CD4-positive, CD25-positive, alpha-beta regulatory T cell (primary cell): ENCODE results near the gene SHROOM3. TPM values are rescaled to one million over a fixed set of nuclear protein-coding genes. Genes with fewer than 3 reads are reported as not detected.

Experiments
- ATAC-seq, 2 donors: fragments of 150-1000 bp; cut with Tn5 transposase; one replicate each; pipeline ENCODE4 v1.10.0; 2021; ENCODE audit warnings: low read depth in 2 of 2, moderate number of reproducible peaks in 2 of 2, moderate library complexity in 1 of 2
- DNase-seq, 3 donors: peaks; one replicate each; pipeline versions ENCODE4 v3.0.0 to v3.0.0-alpha.2; 2012 to 2022; ENCODE audit warnings: mixed read lengths in 1 of 3
- H3K27ac ChIP-seq: one replicate; pipeline ENCODE4 v1.7.0; 2013; ENCODE audit warnings: mild to moderate bottlenecking, low read length; ENCODE audit not compliant: insufficient read depth, poor library complexity, severe bottlenecking
- H3K27me3 ChIP-seq: one replicate; pipeline ENCODE4 v1.7.0; 2013; ENCODE audit warnings: low read length; ENCODE audit not compliant: control insufficient read depth, insufficient read depth
- H3K36me3 ChIP-seq: one replicate; pipeline ENCODE4 v1.7.0; 2013; ENCODE audit warnings: mild to moderate bottlenecking, low read length, moderate library complexity; ENCODE audit not compliant: control insufficient read depth, insufficient read depth
- H3K4me1 ChIP-seq: 2 replicates; pipeline ENCODE4 v1.7.0; 2013; ENCODE audit warnings: mild to moderate bottlenecking, low read length; ENCODE audit not compliant: insufficient read depth, control insufficient read depth, poor library complexity, severe bottlenecking
- H3K4me3 ChIP-seq: one replicate; pipeline ENCODE4 v1.7.0; 2013; ENCODE audit warnings: low read depth, mild to moderate bottlenecking, low read length, moderate library complexity
- H3K9me3 ChIP-seq, 2 experiments: 1 replicate in 1 of 2; 2 replicates in 1 of 2; pipeline ENCODE4 v1.7.0; 2013; ENCODE audit warnings: low read length in 2 of 2, mild to moderate bottlenecking in 1 of 2, moderate library complexity in 1 of 2; ENCODE audit not compliant: control insufficient read depth in 2 of 2
- H3K27ac Mint-ChIP-seq, 3 donors: one replicate each; pipeline ENCODE4 v1.8.0; 2020 to 2022; ENCODE audit warnings: mild to moderate bottlenecking in 3 of 3, mixed read lengths in 3 of 3, moderate library complexity in 2 of 3
- H3K27me3 Mint-ChIP-seq: one replicate; pipeline ENCODE4 v1.8.0; 2022; ENCODE audit warnings: mild to moderate bottlenecking, mixed read lengths
- H3K36me3 Mint-ChIP-seq: one replicate; pipeline ENCODE4 v1.8.0; 2020; ENCODE audit warnings: mixed read lengths
- H3K4me1 Mint-ChIP-seq, 4 donors: one replicate each; pipeline ENCODE4 v1.8.0; 2020 to 2022; ENCODE audit warnings: mixed read lengths in 4 of 4, mild to moderate bottlenecking in 1 of 4
- H3K4me3 Mint-ChIP-seq, 4 donors: one replicate each; pipeline ENCODE4 v1.8.0; 2020 to 2022; ENCODE audit warnings: mild to moderate bottlenecking in 4 of 4, mixed read lengths in 4 of 4, moderate library complexity in 3 of 4
- H3K9me3 Mint-ChIP-seq, 7 donors: one replicate each; pipeline ENCODE4 v1.8.0; 2020 to 2022; ENCODE audit warnings: mixed read lengths in 7 of 7, mild to moderate bottlenecking in 3 of 7, moderate library complexity in 2 of 7
- polyA plus RNA-seq, 4 donors: library from polyadenylated mRNA; unstranded; fragments of 300-500 nt; fragmentation: Illumina TruSeq; gene quantifications; one replicate each; pipeline ENCODE4 v1.2.3, GENCODE V29; 2021
- total RNA-seq: library from RNA; stranded (reverse); gene quantifications from one replicate; pipeline ENCODE4 v1.2.3, GENCODE V29; 2022

Gene SHROOM3
- total and polyA plus RNA-seq, 5 donors from 2014 or later: not detected

DNA sequence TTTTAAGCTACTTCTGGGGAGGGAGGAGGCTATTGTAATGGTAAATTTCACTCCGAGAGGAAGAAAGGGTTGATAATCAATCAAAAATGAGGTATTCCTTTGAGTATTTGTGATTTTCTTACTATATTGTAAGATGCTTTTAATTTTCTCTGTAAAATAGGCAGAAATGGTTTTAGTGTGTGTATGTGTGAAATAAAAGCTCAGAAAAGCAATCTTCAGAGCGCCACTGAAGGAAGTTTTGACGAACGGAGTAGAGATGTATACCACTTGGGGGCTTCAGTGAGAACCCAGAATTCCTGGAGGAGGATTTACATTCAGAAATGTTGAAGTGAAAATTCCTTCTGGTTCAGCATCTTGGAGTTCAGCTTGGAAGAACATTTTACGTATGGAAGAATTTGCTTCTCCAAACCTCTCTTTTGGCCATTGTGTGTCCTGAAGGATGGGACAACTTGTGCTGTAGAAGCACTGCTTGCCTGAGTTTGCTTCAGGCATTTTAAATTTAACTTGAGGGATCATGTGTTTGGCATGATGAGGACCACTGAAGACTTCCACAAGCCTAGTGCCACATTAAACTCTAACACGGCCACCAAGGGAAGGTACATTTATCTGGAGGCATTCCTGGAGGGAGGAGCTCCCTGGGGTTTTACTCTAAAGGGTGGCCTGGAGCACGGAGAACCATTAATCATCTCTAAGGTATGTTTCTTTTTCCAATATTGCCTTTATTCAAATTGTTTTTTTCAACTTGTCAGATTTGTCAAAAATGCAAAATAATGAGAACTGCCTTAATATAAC, 695 bp downstream of the SHROOM3 start:
- H3K36me3 Mint-ChIP-seq: no peaks in the 10 kb centered on the region
- peaks cover 23% of the 10 kb centered on the region for H3K27me3 ChIP-seq
- H3K27me3 Mint-ChIP-seq: peaks cover 41% of the 10 kb centered on the region
- no peaks in the 10 kb centered on the region for H3K9me3 Mint-ChIP-seq
- no peaks in the 10 kb centered on the region for H3K9me3 ChIP-seq
- H3K36me3 ChIP-seq: no peaks in the 10 kb centered on the region
- H3K27ac ChIP-seq: no peak overlapping the region
- H3K4me1 ChIP-seq: no peaks in the 10 kb centered on the region
- H3K4me3 Mint-ChIP-seq: no peak overlapping the region
- DNase-seq (no peak), ATAC-seq (no peak)
- no peak overlapping the region for H3K27ac Mint-ChIP-seq
- no peak overlapping the region for H3K4me3 ChIP-seq
- H3K4me1 Mint-ChIP-seq: no peaks in the 10 kb centered on the region

DNA sequence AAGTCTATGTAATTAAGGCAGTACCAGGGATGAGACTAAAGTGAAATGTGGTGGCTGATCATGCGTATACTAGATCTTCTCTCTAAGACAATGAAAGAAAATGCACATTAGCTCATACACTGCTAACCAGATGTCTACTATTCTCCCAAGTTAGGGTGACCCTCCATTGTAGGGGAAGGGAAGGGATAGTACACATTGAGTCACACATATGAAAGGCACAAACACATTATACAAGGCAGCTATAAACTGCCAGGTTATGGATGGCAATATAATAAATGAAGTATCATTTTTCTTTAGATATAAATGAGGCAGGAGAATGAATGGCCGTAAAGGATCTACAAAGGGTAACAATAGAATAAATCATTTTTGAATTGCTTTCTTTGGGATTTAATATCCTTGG, 4.5 kb downstream of the SHROOM3 start:
- Mint-ChIP-seq H3K27ac (no peak overlapping the region), H3K9me3 (peaks cover 0 to 2% (median 0%) of the 10 kb centered on the region in 7 donors), H3K4me1 (no peaks in the 10 kb centered on the region), H3K27me3 (peaks cover 23% of the 10 kb centered on the region), H3K4me3 (no peak overlapping the region), H3K36me3 (no peaks in the 10 kb centered on the region)
- ATAC-seq (no peak), DNase-seq (no peak)
- no peaks in the 10 kb centered on the region for H3K36me3 ChIP-seq
- no peaks in the 10 kb centered on the region for H3K9me3 ChIP-seq
- no peak overlapping the region for H3K4me3 ChIP-seq
- H3K27ac ChIP-seq: no peak overlapping the region
- no peaks in the 10 kb centered on the region for H3K4me1 ChIP-seq
- H3K27me3 ChIP-seq: peaks cover 16% of the 10 kb centered on the region

GRCh38 chr4:76441881-76442280, 6.9 kb downstream of the SHROOM3 start:
- ATAC-seq (no peak), DNase-seq (no peak)
- Mint-ChIP-seq H3K9me3 (peaks cover 0 to 2% (median 0%) of the 10 kb centered on the region in 7 donors), H3K4me1 (no peaks in the 10 kb centered on the region), H3K27ac (no peak overlapping the region), H3K27me3 (peaks cover 11% of the 10 kb centered on the region), H3K4me3 (no peak overlapping the region), H3K36me3 (no peaks in the 10 kb centered on the region)
- H3K9me3 ChIP-seq: no peaks in the 10 kb centered on the region
- no peaks in the 10 kb centered on the region for H3K4me1 ChIP-seq
- no peaks in the 10 kb centered on the region for H3K36me3 ChIP-seq
- H3K4me3 ChIP-seq: no peak overlapping the region
- no peak overlapping the region for H3K27ac ChIP-seq
- H3K27me3 ChIP-seq: peaks cover 9% of the 10 kb centered on the region

DNA sequence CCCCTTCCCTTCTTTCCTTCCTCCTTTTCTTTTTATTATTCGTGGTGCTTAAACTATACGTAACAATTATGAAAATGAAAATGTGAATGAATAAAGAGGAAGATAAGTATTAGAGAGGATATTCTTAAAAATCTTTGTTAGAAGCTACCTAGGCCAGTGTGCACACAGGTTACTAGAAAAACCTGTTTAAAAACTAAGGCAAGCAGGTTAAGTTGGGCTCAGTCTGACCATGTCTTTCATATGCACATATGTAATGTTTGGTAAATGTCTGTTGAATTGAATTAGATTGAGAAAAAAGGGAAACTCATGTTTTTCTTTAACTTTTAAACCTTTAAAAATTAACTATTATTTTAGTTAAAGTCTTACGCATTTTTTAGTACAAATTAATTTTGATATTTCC, 7.8 kb downstream of the SHROOM3 start:
- peaks cover 5% of the 10 kb centered on the region for H3K27me3 ChIP-seq
- no peak overlapping the region for H3K4me3 ChIP-seq
- H3K9me3 ChIP-seq: no peaks in the 10 kb centered on the region
- no peak for DNase-seq
- peaks cover 11% of the 10 kb centered on the region for H3K27me3 Mint-ChIP-seq
- H3K27ac Mint-ChIP-seq: no peak overlapping the region
- no peak for ATAC-seq
- H3K4me1 Mint-ChIP-seq: no peaks in the 10 kb centered on the region
- H3K36me3 ChIP-seq: no peaks in the 10 kb centered on the region
- H3K27ac ChIP-seq: no peak overlapping the region
- no peaks in the 10 kb centered on the region for H3K36me3 Mint-ChIP-seq
- H3K4me1 ChIP-seq: no peaks in the 10 kb centered on the region
- H3K9me3 Mint-ChIP-seq: peaks cover 0 to 2% (median 0%) of the 10 kb centered on the region in 7 donors
- no peak overlapping the region for H3K4me3 Mint-ChIP-seq

DNA sequence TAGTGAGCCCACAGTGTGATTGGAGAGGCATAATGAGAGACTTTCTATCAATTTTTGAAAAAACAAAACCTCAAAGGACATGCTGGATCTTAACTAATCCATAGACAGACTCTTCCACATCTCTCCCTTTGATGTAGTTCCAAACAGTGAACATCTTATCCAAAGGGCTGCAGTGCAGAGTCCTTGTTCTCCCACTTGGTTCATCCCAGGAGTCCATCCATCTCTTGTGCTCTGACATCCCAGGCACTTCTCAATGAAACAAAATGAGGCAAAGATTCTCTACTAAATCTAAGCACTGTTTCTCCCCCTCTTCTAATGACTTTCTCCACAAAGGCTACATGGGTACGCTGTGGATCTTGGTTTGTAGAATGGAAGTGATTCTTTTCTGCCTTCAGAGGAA, 8.3 kb downstream of the SHROOM3 start:
- no peak for DNase-seq
- no peak for ATAC-seq
- Mint-ChIP-seq H3K27me3 (peaks cover 11% of the 10 kb centered on the region), H3K36me3 (no peaks in the 10 kb centered on the region), H3K4me3 (no peak overlapping the region), H3K9me3 (peaks cover 0 to 2% (median 0%) of the 10 kb centered on the region in 7 donors), H3K27ac (no peak overlapping the region), H3K4me1 (no peaks in the 10 kb centered on the region)
- Histone ChIP-seq H3K36me3 (no peaks in the 10 kb centered on the region), H3K27me3 (peaks cover 3% of the 10 kb centered on the region), H3K27ac (no peak overlapping the region), H3K4me1 (no peaks in the 10 kb centered on the region), H3K4me3 (no peak overlapping the region), H3K9me3 (no peaks in the 10 kb centered on the region)

DNA sequence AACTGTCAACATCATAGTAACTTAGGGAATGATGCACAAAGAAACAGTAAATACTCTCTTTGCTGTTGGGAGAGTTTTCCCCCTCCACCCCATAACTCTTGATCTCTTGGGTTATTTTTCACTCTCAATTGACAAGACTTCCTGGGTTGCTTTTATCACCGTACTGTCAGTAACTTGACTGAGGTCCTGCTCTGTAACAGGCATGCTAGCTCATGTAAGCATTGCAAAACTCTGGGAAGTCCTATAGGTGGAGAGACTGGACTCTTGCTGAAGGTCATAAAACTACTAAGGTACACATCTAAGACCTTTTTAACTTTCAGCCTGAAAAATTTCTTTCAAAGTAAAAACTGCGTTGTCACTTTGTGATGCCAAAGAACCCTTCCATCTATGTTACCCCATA, 10.9 kb downstream of the SHROOM3 start:
- no peaks in the 10 kb centered on the region for H3K9me3 ChIP-seq
- H3K4me3 Mint-ChIP-seq: no peak overlapping the region
- H3K27ac ChIP-seq: no peak overlapping the region
- no peak overlapping the region for H3K27ac Mint-ChIP-seq
- DNase-seq (no peak), ATAC-seq (no peak)
- no peak overlapping the region for H3K4me3 ChIP-seq
- peaks cover 6% of the 10 kb centered on the region for H3K27me3 Mint-ChIP-seq
- H3K9me3 Mint-ChIP-seq: peaks cover 0 to 2% (median 0%) of the 10 kb centered on the region in 7 donors
- H3K4me1 ChIP-seq: no peaks in the 10 kb centered on the region
- H3K36me3 ChIP-seq: no peaks in the 10 kb centered on the region
- no peaks in the 10 kb centered on the region for H3K36me3 Mint-ChIP-seq
- no peaks in the 10 kb centered on the region for H3K4me1 Mint-ChIP-seq
- peaks cover 3% of the 10 kb centered on the region for H3K27me3 ChIP-seq

GRCh38 chr4:76447393-76447851, 12.4 kb downstream of the SHROOM3 start:
- H3K27me3 Mint-ChIP-seq: peaks cover 9% of the 10 kb centered on the region
- ATAC-seq (no peak), DNase-seq (no peak)
- H3K9me3 ChIP-seq: no peaks in the 10 kb centered on the region
- no peaks in the 10 kb centered on the region for H3K36me3 ChIP-seq
- no peaks in the 10 kb centered on the region for H3K4me1 Mint-ChIP-seq
- peaks cover 3% of the 10 kb centered on the region for H3K27me3 ChIP-seq
- no peak overlapping the region for H3K4me3 Mint-ChIP-seq
- no peak overlapping the region for H3K27ac ChIP-seq
- H3K4me1 ChIP-seq: no peaks in the 10 kb centered on the region
- H3K9me3 Mint-ChIP-seq: peaks cover 0 to 1% (median 0%) of the 10 kb centered on the region in 7 donors
- no peak overlapping the region for H3K27ac Mint-ChIP-seq
- H3K36me3 Mint-ChIP-seq: no peaks in the 10 kb centered on the region
- H3K4me3 ChIP-seq: no peak overlapping the region

DNA sequence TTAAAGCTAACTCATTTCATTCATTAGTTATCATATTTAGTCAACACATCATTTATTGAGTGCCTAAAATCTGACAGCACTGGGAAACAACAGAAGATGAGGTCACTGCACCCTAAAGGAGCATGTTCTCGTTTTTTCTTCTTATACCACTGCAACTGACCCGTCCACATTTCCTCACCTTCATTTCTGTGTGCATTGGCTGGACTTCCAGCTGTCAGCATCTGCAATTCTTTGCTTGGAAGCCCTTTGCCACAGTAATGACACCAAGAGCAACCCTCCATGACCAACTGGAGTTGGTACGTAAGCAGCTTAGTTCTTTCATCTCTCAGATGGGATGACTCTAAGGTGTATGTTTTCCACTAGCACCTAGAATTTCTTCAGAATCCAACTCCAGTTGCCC, 13.2 kb downstream of the SHROOM3 start:
- Mint-ChIP-seq H3K36me3 (no peaks in the 10 kb centered on the region), H3K9me3 (peaks cover 0 to 1% (median 0%) of the 10 kb centered on the region in 7 donors), H3K27ac (no peak overlapping the region), H3K27me3 (peaks cover 12% of the 10 kb centered on the region), H3K4me3 (no peak overlapping the region), H3K4me1 (no peaks in the 10 kb centered on the region)
- H3K9me3 ChIP-seq: no peaks in the 10 kb centered on the region
- DNase-seq (no peak), ATAC-seq (no peak)
- no peak overlapping the region for H3K4me3 ChIP-seq
- H3K27ac ChIP-seq: no peak overlapping the region
- H3K4me1 ChIP-seq: no peaks in the 10 kb centered on the region
- H3K27me3 ChIP-seq: peaks cover 3% of the 10 kb centered on the region
- no peaks in the 10 kb centered on the region for H3K36me3 ChIP-seq
